Endothelial cell of umbilical vein (primary cell): ENCODE results near the gene OR4M1.
"Not testable (repeated sequence)": the region's sequence is repeated elsewhere in the genome, so short reads cannot be mapped to it uniquely, and the experiment has no call there.

Experiments used
- FOS ChIP-seq: IDR thresholded peaks from 2 replicates; pipeline ENCODE4 v1.6.1; 2011; ENCODE audit warnings: mild to moderate bottlenecking, low read length, moderate library complexity, borderline replicate concordance; ENCODE audit not compliant: insufficient read depth
- MYC ChIP-seq: IDR thresholded peaks from one replicate; pipeline ENCODE4 v1.6.1; 2011; ENCODE audit warnings: mild to moderate bottlenecking, low read depth, low read length
- POLR2A ChIP-seq: IDR thresholded peaks from 2 replicates; pipeline ENCODE4 v1.6.1; 2012; ENCODE audit warnings: low read depth, mild to moderate bottlenecking, control low read depth, low read length
- POLR2AphosphoS5 ChIP-seq: IDR thresholded peaks from 2 replicates; pipeline ENCODE4 v1.6.1; 2012; ENCODE audit warnings: low read depth, mild to moderate bottlenecking, control low read depth, low read length, moderate library complexity; ENCODE audit not compliant: insufficient read depth
- TF ChIP-seq, protein P1 (sequence below), 2 donors: IDR thresholded peaks; 1 replicate in 1 of 2; 2 replicates in 1 of 2; pipeline ENCODE4 v1.5.1; 2011; ENCODE audit warnings: low read length in 2 of 2, mild to moderate bottlenecking in 2 of 2, moderate library complexity in 2 of 2, control low read depth in 1 of 2, inconsistent platforms in 1 of 2, low read depth in 1 of 2; ENCODE audit not compliant: insufficient read depth in 1 of 2; ENCODE audit errors: extremely low read depth in 1 of 2

DNA sequence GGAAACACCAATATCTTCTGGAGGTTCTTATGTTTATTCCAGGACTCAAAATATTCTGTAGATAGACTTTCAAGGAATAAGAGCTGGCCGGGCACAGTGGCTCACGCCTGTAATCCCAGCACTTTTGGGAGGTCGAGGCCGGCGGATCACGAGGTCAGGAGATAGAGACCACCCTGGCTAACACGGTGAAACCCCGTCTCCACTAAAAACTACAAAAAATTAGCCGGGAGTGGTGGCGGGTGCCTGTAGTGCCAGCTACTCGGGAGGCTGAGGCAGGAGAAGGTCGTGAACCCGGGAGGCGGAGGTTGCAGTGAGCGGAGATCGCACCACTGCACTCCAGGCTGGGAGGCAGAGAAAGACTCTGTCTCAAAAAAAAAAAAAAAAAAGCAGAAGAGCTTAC lies 12.5 kb downstream of the OR4M1 start:
- not testable (repeated sequence) for TF ChIP-seq MYC, POLR2AphosphoS5, POLR2A, FOS
- TF ChIP-seq, protein P1, sequence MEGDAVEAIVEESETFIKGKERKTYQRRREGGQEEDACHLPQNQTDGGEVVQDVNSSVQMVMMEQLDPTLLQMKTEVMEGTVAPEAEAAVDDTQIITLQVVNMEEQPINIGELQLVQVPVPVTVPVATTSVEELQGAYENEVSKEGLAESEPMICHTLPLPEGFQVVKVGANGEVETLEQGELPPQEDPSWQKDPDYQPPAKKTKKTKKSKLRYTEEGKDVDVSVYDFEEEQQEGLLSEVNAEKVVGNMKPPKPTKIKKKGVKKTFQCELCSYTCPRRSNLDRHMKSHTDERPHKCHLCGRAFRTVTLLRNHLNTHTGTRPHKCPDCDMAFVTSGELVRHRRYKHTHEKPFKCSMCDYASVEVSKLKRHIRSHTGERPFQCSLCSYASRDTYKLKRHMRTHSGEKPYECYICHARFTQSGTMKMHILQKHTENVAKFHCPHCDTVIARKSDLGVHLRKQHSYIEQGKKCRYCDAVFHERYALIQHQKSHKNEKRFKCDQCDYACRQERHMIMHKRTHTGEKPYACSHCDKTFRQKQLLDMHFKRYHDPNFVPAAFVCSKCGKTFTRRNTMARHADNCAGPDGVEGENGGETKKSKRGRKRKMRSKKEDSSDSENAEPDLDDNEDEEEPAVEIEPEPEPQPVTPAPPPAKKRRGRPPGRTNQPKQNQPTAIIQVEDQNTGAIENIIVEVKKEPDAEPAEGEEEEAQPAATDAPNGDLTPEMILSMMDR (IDR thresholded peaks at IDR 0.05; ENCODE audit: extremely low read depth in 1 of 2, insufficient read depth in 1 of 2, low read depth in 1 of 2, low read length in 2 of 2), result not testable (repeated sequence)
